T-helper 1 cell treated with Interleukin-12 subunit alpha and Interleukin-12 subunit beta and Interleukin-4 antibody, amounts not matched to agents 30 μg/mL and 1 μg/mL, for 36 hours (primary cell): Measurements from ENCODE around the gene SYCP2L.
A peak's percentile ranks its signal among the peaks of the same experiment; 100 is the strongest.
"Not testable (repeated sequence)": the region's sequence is repeated elsewhere in the genome, so short reads cannot be mapped to it uniquely, and the experiment has no call there.

Experiments
- H3K27ac Mint-ChIP-seq: one replicate; pipeline ENCODE4 v1.8.0; 2021; ENCODE audit warnings: mild to moderate bottlenecking, mixed read lengths
- H3K27me3 Mint-ChIP-seq: one replicate; pipeline ENCODE4 v1.8.0; 2021; ENCODE audit warnings: low read depth, mixed read lengths
- H3K36me3 Mint-ChIP-seq: one replicate; pipeline ENCODE4 v1.8.0; 2021; ENCODE audit warnings: low read depth, mixed read lengths
- H3K4me1 Mint-ChIP-seq: one replicate; pipeline ENCODE4 v1.8.0; 2021; ENCODE audit warnings: low read depth, mixed read lengths
- H3K4me3 Mint-ChIP-seq: one replicate; pipeline ENCODE4 v1.8.0; 2021; ENCODE audit warnings: mild to moderate bottlenecking, moderate library complexity, mixed read lengths
- H3K9me3 Mint-ChIP-seq: one replicate; pipeline ENCODE4 v1.8.0; 2021; ENCODE audit warnings: mixed read lengths

Gene SYCP2L

DNA sequence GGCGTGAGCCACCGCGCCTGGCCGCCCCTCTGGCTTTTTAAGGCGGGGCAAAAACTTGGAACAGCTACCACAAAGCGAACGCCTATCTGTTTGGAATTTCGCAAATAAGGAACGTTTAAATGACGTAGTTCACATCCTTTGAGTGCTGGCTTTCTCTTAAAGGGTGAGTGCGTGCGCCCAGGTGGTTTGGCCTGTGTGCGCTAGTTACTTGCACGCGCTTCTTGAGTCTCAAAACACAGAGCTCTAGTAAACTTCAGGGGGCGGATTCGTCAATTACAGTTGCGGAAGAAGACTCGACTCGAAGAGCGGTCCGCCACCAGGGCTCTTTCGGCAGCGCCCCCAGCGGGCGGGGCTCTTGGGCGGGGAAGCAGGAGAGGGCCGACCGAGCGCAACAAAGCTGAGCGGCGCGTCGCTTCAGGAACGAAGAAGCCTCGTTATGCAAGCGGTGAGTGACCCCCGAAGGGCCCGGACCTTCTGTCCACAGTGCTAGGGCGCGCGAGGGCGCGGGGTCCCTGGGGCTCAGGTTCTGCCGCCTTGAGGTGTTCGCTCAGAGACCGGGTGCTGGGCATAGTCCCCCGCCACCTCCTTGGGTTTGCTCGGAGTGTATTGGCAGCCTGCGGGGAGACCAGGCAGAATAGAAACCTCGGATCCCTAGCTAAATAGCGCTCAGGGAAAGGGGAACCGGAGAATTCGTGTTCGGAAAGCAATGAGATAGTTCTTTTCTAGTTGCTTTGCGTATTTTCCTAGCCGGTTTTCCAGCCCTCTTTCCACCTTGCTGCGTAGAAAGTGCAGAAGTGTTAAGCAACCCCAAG lies at the start of gene SYCP2L:
Gene SYCP2L (plus strand): TSS at position 362 of the 812 bp plus-strand sequence. CDS start 75 bp downstream, at position 437.
- H3K4me1 Mint-ChIP-seq: peaks cover 2% of the 10 kb centered on the region
- H3K4me3 Mint-ChIP-seq: no peak within 1 kb of the TSS
- H3K36me3 Mint-ChIP-seq: peaks cover 3% of the 10 kb centered on the region
- peaks cover 86% of the 10 kb centered on the region for H3K27me3 Mint-ChIP-seq
- no peak within 1 kb of the TSS for H3K27ac Mint-ChIP-seq
- peaks cover 4% of the 10 kb centered on the region for H3K9me3 Mint-ChIP-seq

DNA sequence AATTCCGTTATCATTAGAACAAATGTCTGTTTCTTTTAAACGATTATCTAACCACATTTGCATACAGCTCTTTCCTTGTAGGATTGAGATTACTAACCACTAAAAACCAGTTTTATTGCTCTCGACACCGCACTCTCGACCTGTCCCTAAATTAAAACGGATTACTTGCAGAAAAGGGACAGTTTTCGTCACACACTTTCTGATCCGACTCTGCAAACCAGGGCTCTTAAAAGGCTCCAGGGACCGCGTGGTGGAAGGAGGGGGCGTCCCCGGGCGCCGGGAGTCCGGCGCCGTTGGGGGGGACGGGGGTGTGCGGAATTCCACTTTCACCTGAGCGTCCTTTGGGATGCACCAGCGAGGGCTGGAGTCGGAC lies 49.2 kb upstream of the SYCP2L start:
- Mint-ChIP-seq H3K36me3 (peaks cover 3% of the 10 kb centered on the region), H3K27me3 (peaks cover 49% of the 10 kb centered on the region), H3K27ac (peak overlapping the region; percentile 1)

DNA sequence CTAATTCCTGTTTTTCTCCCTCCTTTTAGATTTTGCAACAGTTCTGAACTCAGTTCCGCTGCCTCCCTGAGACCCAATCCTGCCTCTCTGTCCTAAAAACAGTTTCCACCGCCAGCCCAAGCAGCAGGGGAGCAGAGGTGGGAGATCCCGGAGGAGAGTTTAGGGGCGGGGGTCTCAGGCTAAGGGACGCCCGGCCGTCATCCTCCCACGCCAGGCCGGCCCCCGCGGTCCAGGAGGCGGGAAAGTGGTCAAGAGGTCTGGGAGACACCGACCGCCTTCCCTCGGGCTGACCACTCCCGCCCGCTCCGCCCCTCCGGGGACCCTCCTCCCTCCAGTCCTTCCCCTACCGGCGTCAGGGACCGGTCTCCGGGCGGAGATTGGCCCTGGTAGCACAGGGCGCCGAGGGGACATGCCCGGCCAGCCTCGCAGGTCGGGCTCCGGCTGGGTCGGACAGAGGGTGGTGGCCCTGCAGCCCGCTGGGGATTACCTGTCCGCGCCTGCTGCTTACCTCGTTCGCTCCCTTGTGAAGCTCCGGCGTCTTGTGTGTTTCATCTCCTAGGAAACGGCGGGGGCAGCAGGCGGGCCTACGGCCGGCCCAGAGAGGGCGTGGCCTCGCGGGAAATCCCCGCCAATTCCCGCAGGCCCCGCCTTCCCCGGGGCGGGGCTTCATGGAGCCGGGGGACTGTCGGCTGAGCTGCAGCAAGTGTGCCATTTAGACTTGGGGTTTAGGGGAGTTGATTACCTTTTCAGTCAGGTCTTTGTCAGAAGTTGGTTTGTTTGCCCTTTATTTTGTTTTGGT lies 48.7 kb upstream of the SYCP2L start, which contains the start of gene MAK:
Gene MAK (minus strand): TSS at position 545 of the 799 bp plus-strand sequence. CDS start 7,891 bp downstream, outside the sequence.
- Mint-ChIP-seq H3K9me3 (no peaks in the 10 kb centered on the region), H3K36me3 (peaks cover 3% of the 10 kb centered on the region), H3K27ac (peak within 1 kb of the TSS; percentile 86), H3K4me1 (peaks cover 24% of the 10 kb centered on the region), H3K4me3 (peak within 1 kb of the TSS; percentile 83), H3K27me3 (peaks cover 49% of the 10 kb centered on the region)

More for the DNA sequence above, 49.2 kb upstream of the SYCP2L start:
- H3K9me3 Mint-ChIP-seq: no peaks in the 10 kb centered on the region
- H3K4me1 Mint-ChIP-seq: peaks cover 24% of the 10 kb centered on the region
- H3K4me3 Mint-ChIP-seq: peak overlapping the region; percentile 83

DNA sequence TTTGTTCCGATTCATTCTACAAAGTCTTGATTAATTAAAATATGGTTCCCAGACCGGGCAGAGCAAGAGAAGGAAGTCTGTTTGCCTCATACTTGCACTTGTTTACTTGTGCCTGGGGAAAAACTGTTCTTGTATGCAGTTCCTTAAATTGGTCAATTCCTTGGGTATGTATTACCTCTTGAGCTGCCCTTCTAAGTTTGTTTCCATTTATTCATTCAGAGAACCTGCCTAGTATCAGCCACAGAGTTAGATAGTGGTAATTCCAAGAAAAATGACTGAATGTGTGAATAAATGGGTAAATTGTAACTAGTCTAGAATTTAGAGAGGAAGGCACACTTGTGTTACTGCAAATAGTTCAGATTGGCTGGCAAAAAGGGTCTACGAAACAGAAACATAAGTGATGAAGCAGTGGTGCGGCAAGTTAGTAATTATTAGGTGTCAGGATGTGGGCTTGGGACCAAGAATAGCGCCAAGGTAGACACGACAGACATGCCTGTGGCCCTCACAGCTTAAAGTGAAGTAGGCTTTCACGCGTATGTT lies 48.0 kb upstream of the SYCP2L start:
- peak overlapping the region; percentile 83 for H3K4me3 Mint-ChIP-seq
- H3K9me3 Mint-ChIP-seq: no peaks in the 10 kb centered on the region
- H3K4me1 Mint-ChIP-seq: peaks cover 24% of the 10 kb centered on the region
- peak overlapping the region; percentile 86 for H3K27ac Mint-ChIP-seq
- H3K27me3 Mint-ChIP-seq: peaks cover 56% of the 10 kb centered on the region
- H3K36me3 Mint-ChIP-seq: peaks cover 3% of the 10 kb centered on the region

DNA sequence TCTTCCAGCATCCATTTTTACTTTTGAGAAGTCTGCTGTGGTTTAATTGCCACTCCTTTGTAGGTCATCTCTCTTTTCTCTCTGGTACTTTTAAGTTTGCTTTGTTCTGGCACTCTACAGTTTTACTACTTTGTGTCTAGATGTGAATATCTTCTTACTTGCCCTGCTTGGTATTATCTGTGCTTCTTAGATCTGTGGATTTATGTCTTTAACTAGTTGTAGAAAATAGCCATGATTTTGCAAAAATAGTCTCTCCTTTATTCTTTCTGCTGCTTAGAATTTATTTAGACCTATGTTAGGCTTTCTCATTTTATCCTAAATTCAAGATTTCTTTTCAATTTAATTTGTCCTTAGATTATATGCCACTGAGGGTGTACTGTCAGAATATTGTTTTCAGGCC lies 43.3 kb upstream of the SYCP2L start:
- Mint-ChIP-seq H3K27ac (no peak overlapping the region), H3K4me3 (no peak overlapping the region), H3K4me1 (peaks cover 11% of the 10 kb centered on the region), H3K9me3 (no peaks in the 10 kb centered on the region), H3K36me3 (peaks cover 3% of the 10 kb centered on the region), H3K27me3 (peaks cover 34% of the 10 kb centered on the region)

DNA sequence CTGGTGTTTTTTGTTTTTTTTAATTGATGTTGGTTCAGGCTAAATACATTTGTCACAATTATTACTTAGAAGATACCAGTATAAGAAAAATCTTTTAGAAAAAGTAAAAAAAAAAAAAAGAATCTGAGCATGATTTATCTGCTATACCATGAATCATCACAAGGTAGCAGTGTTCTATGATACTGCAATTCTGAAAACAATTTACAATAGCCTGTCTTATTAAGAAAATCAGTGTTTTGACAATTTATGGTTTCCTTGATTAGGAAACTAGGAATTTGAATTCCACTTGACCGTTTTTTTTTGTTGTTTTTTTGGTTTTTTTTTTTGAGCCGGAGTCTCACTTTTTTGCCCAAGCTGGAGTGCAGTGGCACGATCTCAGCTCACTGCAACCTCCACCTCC lies 39.2 kb upstream of the SYCP2L start:
- Mint-ChIP-seq H3K27me3 (peaks cover 13% of the 10 kb centered on the region), H3K4me1 (no peaks in the 10 kb centered on the region), H3K27ac (no peak overlapping the region), H3K9me3 (no peaks in the 10 kb centered on the region), H3K36me3 (no peaks in the 10 kb centered on the region), H3K4me3 (no peak overlapping the region)

DNA sequence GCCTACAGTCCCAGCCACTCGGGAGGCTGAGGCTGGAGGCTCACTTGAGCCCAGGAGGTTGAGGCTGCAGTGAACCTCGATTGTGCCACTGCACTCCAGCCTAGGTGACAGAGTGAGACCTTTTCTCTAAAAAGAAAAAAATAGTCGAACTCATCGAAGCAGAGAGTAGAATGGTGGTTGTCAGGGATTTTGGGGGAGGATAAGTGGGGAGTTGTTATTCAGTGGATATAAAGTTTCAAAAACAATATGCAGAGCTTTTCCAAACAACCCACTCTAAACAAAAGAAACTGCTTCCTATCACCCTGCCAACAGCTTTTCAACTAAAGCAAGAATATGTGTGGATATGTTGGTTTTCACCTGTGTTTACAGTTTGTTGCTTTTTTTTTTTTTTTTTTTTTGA lies 37.0 kb upstream of the SYCP2L start:
- H3K27me3 Mint-ChIP-seq: peaks cover 13% of the 10 kb centered on the region
- no peaks in the 10 kb centered on the region for H3K36me3 Mint-ChIP-seq
- H3K4me3 Mint-ChIP-seq: no peak overlapping the region
- no peak overlapping the region for H3K27ac Mint-ChIP-seq
- no peaks in the 10 kb centered on the region for H3K4me1 Mint-ChIP-seq
- peaks cover 12% of the 10 kb centered on the region for H3K9me3 Mint-ChIP-seq

DNA sequence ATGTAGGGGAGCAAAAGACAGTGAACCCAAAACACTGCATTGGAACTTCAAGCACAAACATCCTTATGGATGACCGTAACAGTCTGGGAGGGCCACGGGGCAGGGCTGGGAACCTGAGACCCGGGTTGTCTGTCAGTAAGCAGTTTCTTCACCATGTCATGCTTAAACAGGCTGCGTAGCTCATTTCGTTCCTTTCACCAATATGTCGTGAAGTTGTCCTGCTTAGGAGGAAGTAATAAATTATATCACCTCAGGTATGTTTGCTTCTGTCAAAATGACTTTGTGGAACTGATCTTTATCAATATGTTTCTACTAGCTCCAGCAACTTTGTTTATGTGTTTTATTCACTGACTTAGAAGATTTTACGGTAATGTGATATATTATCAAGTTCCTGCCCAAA lies 36.1 kb upstream of the SYCP2L start:
- no peak overlapping the region for H3K27ac Mint-ChIP-seq
- no peaks in the 10 kb centered on the region for H3K36me3 Mint-ChIP-seq
- no peak overlapping the region for H3K4me3 Mint-ChIP-seq
- H3K4me1 Mint-ChIP-seq: peaks cover 3% of the 10 kb centered on the region
- peaks cover 12% of the 10 kb centered on the region for H3K9me3 Mint-ChIP-seq
- peaks cover 7% of the 10 kb centered on the region for H3K27me3 Mint-ChIP-seq

DNA sequence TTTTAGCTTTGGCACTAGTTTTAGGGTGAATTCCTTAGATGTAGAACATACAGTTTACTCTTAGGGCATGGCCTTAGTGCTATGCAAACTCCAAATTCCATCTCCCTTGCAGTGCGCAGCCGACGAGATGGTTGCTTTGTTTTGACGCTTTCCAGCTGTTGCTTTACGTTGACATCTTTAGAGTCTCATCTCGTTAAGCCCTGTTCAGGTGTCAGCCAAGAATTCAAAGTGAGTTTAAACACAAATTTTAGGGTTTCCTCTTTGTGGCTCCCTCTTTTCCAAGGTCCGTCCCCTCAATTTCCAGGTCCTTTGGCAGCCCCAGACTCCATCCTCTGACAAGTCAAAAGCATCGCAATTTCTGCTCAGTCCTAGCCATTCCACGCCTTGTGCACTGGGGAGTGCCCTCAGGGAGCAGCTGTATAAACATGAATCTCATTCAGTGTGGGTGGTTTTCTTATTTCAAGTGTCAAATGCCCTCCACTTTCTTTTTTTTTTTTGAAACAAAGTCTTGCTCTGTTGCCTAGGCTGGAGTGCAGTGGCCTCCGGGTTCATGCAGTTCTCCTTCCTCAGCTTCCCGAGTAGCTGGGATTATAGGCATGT lies 34.4 kb upstream of the SYCP2L start:
- no peaks in the 10 kb centered on the region for H3K36me3 Mint-ChIP-seq
- H3K4me3 Mint-ChIP-seq: no peak overlapping the region
- H3K4me1 Mint-ChIP-seq: peaks cover 3% of the 10 kb centered on the region
- H3K27ac Mint-ChIP-seq: no peak overlapping the region
- H3K9me3 Mint-ChIP-seq: peaks cover 12% of the 10 kb centered on the region
- H3K27me3 Mint-ChIP-seq: peaks cover 7% of the 10 kb centered on the region

DNA sequence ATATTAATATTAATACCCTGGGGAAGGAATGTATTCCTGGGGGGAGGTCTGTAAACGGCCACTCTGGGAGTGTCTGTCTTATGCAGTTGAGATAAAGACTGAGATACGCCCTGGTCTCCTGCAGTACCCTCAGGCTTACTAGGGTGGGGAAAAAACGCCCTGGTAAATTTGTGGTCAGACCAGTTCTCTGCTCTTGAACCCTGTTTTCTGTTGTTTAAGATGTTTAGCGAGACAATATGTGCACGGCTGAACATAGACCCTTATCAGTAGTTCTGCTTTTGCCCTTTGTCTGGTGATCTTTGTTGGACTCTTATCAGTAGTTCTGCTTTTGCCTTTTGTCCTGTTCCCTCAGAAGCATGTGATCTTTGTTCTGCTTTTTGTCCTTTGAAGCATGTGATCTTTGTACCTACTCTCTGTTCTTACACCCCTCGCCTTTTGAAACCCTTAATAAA lies 33.0 kb upstream of the SYCP2L start:
- not testable (repeated sequence) for H3K4me1 Mint-ChIP-seq, H3K36me3 Mint-ChIP-seq, H3K27me3 Mint-ChIP-seq, H3K27ac Mint-ChIP-seq, H3K4me3 Mint-ChIP-seq
- peaks cover 12% of the 10 kb centered on the region for H3K9me3 Mint-ChIP-seq

DNA sequence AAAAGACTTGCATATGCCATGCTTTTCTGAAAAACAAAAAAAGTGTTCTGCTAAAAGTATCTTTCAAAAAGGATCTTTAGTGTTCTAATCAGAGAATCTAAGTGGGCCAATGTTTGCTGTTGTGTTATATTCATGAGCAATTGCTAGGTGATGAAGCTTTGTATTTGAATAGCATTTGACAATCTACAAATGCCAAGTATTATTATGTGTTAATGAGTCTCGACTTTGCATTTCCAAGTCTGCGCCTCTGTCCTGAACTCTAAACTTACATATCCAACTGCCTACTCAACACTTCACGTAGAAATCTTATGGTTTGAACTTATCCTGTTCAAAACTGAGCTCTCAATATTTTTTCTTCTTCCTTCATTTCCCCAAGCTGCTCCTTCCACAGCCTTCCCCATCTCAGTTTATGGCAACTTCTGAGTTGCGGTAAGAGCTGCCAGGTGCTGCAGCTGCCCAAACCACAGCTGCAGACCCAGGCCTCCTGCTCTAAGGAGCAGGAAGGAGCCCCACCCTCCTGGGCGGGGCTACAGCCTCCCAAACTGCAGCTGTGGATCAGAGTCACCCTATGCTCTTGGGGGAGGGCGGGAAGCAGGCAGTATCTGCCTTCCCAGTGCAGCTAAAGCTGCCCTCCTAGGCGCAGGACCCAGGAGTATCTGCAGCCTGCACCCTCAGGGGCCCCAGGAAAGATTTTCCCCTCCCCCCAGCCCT lies 31.8 kb upstream of the SYCP2L start:
- H3K4me3 Mint-ChIP-seq: no peak overlapping the region
- no peak overlapping the region for H3K27ac Mint-ChIP-seq
- no peaks in the 10 kb centered on the region for H3K36me3 Mint-ChIP-seq
- peaks cover 7% of the 10 kb centered on the region for H3K27me3 Mint-ChIP-seq
- H3K9me3 Mint-ChIP-seq: peaks cover 12% of the 10 kb centered on the region
- peaks cover 3% of the 10 kb centered on the region for H3K4me1 Mint-ChIP-seq

DNA sequence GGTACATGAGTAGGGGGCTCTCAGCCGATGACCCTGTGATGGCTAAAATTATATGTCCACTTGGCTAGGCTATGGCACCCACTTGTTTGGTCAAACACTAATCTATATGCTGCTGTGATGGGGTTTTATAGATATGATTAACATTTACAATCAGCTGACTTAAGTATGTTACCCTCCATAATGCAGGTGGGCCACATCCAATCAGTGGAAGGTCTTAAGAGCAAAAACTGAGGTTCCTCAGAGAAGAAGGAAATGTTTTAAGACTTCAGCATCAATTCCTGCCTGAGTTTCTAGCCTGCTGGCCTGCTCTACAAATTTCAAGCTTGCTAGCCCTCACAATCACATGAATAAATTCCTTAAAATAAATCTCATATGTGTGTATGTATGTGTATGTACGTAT lies 29.6 kb upstream of the SYCP2L start:
- Mint-ChIP-seq H3K27ac (no peak overlapping the region), H3K4me1 (peaks cover 3% of the 10 kb centered on the region), H3K4me3 (no peak overlapping the region), H3K36me3 (no peaks in the 10 kb centered on the region), H3K9me3 (peaks cover 12% of the 10 kb centered on the region), H3K27me3 (peaks cover 7% of the 10 kb centered on the region)

DNA sequence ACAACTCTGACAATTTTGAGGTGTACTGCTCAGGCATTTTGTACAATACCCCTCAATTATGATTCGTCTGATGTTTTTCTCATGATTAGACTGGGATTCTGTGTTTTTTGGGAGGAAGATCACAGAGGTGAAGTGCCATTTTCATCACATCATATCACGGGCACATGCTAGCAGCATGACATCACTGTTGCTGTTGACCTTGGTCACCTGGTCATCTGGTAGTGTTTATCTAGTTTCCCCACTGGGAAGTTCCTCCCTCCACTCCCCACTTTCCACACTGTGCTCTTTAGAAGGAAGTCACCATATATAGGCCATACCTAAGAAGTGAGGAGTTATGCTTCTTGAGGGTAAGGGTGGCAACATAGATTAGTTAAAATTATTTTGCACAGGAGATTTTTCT lies 25.8 kb upstream of the SYCP2L start:
- H3K27me3 Mint-ChIP-seq: no peaks in the 10 kb centered on the region
- H3K4me1 Mint-ChIP-seq: no peaks in the 10 kb centered on the region
- no peaks in the 10 kb centered on the region for H3K36me3 Mint-ChIP-seq
- no peak overlapping the region for H3K27ac Mint-ChIP-seq
- no peaks in the 10 kb centered on the region for H3K9me3 Mint-ChIP-seq
- no peak overlapping the region for H3K4me3 Mint-ChIP-seq

DNA sequence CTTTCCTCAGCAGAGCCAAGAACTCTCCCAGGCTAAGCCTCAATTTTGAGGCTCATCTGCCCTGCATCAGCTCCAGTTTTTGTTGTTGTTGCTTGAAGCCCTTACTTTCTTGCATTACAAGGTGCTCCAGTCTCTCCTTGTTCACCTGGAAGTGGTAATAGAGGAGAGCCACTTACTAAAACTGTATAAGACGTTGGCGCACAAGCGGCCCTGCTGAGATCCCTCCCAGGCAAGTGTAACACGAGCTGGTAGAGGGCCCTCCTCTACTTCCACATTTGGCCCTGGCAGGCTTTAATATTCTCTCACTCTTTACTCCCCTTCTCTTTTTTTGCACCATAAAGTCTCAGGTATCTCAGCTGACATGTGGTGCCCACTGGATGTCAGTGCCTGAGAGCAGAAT lies 24.5 kb upstream of the SYCP2L start:
- Mint-ChIP-seq H3K36me3 (no peaks in the 10 kb centered on the region), H3K9me3 (no peaks in the 10 kb centered on the region), H3K4me1 (no peaks in the 10 kb centered on the region), H3K27ac (no peak overlapping the region), H3K4me3 (no peak overlapping the region), H3K27me3 (no peaks in the 10 kb centered on the region)
